LHCN-M2 (cell line): Measurements from ENCODE around the gene PLIN5. TPM values are rescaled to one million over a fixed set of nuclear protein-coding genes. Genes with fewer than 3 reads are reported as not detected.

Experiments used
- DNase-seq: peaks from one replicate; pipeline ENCODE4 v3.0.0-alpha.2; 2012; ENCODE audit warnings: low read depth
- total RNA-seq: library from RNA; depleted of rRNA; stranded (reverse); fragments of >200 nt; gene quantifications from 2 replicates; pipeline ENCODE4 v1.2.3, GENCODE V29; 2014

PLIN5 gene
- total RNA-seq, 1 experiment from 2014 or later, result 0.06 TPM

DNA sequence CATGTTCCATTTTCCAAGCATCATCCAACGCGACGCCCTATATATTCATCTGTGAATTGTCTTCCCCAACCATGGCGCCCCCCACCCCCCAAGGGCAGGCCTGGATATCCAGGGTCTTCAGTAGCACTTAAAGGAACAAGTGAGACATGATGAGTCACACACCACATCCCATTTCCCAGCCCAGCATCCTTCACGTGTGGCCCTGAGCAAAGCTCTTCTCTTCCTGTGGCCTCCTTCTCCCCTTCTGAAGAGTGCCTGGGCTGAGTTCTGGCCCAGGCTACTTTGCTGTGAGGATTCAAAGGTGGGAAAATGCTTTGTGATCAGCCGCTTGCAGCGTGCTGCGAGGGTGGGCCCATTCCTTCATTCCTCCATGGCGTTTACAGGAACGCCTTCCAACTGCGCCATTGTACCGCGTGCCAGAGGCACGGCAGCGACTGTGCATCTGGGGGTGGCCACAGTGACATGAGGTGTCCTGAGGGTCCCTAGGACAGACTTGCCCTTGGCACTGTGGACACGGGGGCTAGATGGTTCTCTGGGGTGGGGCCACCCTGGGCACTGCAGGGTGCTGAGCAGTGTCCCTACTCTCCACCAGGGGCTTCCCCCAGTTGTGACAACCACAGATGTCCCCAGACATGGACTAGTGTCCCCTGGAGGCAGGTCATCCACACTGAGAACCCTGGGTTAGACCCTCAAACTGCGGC, 28.4 kb downstream of the PLIN5 start:
- peak; percentile 71 for DNase-seq

DNA sequence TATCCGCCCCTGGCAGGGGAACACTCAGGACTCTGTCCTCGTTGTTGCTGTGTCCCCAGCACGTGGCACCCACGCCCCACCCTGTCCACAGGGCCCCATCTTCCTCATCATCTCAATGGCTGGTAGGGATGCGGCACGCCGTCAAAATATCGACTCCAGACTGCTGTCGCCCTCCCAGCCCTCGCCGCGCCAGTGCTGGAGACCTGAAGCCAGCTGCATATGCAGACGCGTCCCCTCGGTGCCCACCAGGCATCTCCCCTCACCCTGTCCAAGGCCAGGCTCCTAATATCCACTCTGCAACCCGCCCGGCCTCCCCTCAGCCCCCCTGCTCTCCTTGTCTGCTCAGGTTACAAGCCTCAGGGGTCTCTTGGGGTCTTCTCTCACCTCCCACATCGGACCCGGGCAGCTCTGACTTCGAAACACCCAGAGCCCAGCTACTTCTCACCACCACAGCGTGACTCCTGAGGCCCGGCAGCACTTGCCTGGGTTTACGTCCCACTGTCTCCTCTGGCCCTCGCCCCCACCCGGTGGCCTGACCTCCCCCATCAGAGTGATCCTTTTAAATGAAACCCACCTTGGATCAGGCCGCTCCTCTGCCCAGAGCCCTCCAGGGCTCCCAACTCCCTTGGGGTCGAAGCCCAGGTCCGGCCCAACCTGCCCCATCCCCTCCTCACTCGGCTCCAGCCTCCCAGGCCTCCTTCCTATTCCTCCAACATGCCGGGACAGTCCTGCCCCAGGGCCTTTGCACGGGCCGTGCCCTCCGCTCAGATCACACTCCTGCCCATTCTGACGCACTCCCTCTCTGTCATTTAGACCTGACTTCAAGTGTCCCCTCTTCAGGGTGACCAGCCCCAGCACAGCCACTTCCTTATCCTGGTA, 29.2 kb downstream of the PLIN5 start:
- no peak for DNase-seq

GRCh38 chr19:4504891-4505569, 30.0 kb downstream of the PLIN5 start:
- DNase-seq, result peak; percentile 19

DNA sequence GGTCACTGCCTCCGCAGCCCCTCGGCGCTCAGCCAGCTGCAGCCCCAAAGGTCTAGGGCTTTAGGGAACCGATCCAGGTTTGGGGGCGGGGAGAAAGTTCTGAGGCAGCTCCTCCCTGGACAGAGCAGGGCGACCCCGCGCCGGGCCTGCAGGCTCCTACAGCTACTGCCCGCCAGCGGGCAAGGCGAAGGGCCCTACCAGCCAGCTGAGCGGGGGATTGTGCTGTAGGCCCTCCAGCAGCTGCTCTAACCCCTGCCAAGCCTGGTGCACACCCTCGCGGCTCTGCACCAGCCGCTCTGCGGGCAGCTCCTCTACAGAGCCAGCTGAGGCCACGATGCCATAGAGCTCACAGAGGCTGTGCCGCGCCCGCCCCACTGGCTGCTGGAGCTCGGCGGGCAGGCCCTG, 30.7 kb downstream of the PLIN5 start:
- DNase-seq, result peak; percentile 24

DNA sequence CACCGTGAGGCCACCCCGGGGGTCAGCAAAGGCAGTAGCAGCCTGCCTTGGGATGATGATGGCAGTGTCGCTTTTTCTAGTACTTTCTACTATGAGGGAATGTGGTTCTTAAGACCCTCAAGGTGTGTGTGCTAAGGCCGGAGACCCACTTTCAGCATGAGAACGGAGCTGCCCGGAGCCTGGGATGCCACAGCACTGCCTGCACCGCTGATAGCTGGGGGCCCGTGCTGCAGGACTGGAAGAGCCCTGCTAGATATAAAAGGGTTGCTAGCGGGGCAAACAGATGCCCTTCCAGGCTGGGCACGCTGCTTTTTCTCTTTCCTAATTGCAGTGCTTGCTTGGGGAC, 31.2 kb downstream of the PLIN5 start:
- no peak for DNase-seq

DNA sequence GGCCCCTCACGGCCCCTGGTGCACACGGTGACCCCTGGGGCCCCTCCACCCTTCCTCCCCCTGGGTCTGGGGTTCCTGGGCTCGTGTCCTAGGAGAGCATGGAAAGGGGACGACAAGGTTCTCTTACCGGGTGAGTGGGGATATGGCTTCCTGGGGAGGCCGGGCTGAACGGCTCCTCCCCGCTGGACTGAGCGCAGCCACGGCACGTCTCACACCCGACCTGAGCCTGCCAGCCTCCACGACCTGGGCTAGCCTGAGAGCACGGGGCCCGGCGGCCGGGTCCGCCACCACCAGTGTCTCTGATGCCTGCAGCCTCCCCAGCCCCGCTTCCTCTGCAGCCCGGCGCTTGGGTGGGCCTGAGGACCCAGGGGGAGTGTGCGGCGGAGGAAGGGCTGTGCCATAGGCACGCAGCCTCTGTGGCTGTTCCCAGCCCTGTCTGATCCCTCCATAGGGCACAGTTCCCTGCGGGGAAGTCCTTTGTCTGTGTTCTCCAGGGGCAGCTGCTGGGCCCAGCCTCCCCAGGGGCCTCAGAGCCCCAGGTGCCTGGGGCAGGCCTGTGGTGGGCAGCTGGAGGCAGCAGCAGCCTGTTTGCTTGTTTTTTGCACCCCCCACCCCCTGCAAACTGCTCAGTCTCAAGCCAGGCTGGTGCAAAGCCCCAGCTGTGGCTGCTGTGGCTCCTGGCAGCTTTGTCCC, 31.7 kb downstream of the PLIN5 start:
- no peak for DNase-seq

DNA sequence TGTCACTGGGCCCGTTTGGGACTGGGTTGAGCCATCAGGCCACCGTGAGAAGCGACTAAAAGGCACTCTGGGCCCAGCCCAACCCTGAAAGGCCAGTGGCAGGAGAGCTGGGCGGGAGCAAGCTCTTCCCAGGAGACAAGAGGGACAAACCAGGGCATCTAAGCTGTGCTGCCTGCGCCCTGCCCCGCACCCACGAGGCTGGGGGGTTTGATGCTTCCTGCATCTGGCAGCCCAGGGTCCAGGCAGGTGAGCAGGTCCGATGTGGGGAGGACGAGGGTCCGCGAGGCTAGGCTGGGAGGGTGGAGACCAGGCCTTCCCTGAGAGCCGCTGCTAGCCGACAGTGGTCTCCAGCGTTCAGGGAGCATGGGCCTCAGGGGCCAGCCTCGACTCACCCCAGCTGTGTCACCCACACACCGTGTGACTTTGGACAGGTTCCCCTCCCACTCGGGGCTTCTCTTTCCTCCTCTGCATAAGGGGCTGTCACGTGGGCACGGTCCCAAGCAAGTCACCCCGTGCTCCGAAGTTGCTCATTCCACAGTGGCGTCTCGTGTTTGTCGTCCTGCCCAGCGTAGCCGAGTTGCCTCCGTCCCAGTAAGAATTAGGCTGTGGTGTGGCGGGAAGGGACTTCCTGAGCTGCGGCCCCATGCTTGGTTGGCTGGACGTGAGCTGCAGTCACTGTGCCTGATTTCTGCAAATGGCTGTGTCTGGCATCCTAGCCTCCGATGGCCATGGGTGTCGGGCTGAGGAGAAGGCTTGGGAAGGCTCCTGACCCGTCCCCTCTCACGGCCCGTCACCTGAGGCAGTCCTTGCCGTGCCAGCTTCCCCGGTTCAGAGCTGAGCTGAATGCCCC, 32.5 kb downstream of the PLIN5 start:
- no peak for DNase-seq

DNA sequence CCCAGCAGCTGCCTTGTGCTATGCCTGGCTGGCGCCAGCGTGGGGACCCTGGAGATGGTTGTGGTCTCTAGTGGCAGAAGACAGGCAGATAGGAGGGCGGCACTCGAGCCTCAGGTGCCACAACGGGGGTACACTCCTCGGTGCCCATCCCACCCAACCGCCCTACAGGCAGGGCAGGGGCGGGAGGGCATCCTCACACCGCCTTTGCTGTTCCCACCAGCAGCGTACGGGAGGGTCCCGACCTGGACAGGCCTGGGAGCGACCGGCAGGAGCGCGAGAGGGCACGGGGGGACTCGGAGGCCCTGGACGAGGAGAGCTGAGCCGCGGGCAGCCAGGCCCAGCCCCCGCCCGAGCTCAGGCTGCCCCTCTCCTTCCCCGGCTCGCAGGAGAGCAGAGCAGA, 33.3 kb downstream of the PLIN5 start:
- DNase-seq, result no peak

GRCh38 chr19:4500841-4501591, 34.0 kb downstream of the PLIN5 start:
- no peak for DNase-seq

DNA sequence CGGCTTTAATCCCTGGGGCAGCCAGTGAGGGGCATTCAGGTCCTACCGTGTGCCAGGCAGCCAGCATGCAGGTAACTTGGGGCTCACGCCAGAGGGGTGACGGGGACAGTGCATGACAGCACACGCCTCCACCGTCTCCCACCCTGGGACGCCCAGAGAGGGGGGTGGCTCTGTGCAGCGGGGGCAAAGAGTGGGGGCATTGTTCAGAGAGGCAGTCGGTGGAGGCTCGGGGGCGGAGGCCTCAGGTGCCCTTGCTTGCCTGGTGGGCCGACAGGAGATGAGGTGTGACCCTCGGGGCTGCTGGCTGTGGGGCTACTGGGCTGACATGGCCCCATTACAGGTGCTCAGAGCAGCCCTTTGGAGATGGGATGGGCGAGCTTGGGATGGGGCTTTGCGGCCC, 35.2 kb downstream of the PLIN5 start:
- no peak for DNase-seq

DNA sequence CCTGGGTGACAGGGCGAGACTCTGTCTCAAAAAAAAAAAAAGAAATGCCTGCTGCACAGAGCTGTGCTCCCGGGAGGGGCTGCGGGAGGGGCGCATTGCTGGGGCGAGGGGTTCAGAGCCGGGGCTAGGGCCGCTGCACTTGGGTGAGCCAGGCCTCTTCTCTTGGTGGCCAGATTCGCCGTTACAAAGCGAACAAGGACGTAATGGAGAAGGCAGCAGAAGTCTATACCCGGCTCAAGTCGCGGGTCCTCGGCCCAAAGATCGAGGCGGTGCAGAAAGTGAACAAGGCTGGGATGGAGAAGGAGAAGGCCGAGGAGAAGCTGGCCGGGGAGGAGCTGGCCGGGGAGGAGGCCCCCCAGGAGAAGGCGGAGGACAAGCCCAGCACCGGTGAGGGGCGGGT, 35.7 kb downstream of the PLIN5 start:
- no peak for DNase-seq

DNA sequence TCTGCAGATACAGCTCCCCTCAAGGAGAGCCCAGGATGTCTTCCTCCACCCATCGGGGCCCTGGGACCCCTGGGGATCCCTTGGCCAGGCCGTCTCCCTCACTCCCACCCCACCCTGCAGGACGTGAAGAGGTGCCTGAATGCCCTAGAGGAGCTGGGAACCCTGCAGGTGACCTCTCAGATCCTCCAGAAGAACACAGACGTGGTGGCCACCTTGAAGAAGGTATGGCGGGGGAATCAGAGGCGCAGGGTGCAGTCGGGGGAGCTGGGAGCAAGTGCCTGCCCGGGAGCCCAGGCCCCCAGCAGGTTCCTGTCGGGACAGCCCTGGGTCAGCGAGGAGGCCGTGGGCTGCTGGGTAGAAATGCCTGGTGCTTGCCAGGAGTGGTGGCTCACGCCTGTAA, 36.3 kb downstream of the PLIN5 start:
- DNase-seq, result no peak

DNA sequence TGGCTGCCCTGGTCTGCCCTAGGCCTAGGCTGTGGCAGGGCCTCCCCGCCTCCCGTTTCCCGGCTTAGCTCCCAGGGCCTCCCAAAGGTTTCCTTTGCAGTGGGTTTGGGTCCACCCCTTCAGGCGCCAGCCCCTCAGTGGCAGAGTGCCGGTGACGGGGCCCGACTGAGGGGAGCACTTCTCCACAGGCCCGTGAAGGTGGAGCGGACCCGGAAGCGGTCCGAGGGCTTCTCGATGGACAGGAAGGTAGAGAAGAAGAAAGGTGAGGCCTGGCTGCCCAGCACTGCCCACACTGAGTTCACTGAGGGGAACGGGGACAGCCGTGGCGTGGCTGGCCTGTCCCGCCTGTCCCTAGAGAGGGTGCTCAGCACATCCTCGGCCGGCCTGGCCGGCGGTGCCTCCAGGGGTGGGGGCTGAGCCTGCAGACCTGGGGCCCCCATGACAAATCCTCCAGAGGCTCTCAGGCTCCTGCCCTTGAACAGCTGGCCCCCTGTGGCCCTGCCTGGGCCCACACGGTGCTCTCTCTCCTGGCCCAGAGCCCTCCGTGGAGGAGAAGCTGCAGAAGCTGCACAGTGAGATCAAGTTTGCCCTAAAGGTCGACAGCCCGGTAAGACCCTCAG, 37.1 kb downstream of the PLIN5 start:
- DNase-seq, result no peak

DNA sequence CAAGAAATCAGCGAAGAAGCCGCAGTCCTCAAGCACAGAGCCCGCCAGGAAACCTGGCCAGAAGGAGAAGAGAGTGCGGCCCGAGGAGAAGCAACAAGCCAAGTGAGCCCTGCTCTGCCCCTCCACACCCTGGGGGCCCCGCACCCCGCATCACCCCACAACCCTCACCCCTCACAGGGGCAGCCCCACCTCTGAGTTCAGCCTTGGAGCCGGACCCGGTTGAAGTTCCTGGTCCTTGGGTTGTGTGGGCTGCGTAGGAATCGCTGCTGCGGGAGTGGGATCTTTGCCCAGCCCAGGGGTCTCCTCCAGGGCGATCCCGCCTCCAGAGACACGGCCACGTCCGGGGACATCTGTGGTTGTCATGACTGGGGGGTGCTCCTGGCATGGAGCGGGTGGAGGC, 38.7 kb downstream of the PLIN5 start:
- no peak for DNase-seq

GRCh38 chr19:4495471-4495870, 39.6 kb downstream of the PLIN5 start:
- DNase-seq, result no peak

DNA sequence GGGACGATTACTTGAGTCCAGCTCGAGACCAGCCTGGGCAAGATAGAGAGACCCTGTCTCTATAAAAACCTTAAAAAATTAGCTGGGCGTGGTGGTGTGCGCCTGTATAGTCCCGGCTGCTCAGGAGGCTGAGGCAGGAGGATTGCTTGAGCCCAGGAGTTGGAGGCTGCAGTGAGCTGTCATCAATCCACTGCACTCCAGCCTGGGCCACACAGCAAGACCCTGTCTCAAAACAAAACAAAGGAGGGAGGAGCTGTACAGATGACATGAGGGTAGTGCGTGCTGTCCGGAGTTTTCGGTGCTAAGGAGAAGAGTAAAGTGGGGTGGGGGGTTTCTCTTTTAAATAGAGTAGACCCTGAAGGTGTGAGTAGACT, 40.3 kb downstream of the PLIN5 start:
- DNase-seq, result no peak

GRCh38 chr19:4493929-4494690, 40.9 kb downstream of the PLIN5 start:
- DNase-seq, result no peak

DNA sequence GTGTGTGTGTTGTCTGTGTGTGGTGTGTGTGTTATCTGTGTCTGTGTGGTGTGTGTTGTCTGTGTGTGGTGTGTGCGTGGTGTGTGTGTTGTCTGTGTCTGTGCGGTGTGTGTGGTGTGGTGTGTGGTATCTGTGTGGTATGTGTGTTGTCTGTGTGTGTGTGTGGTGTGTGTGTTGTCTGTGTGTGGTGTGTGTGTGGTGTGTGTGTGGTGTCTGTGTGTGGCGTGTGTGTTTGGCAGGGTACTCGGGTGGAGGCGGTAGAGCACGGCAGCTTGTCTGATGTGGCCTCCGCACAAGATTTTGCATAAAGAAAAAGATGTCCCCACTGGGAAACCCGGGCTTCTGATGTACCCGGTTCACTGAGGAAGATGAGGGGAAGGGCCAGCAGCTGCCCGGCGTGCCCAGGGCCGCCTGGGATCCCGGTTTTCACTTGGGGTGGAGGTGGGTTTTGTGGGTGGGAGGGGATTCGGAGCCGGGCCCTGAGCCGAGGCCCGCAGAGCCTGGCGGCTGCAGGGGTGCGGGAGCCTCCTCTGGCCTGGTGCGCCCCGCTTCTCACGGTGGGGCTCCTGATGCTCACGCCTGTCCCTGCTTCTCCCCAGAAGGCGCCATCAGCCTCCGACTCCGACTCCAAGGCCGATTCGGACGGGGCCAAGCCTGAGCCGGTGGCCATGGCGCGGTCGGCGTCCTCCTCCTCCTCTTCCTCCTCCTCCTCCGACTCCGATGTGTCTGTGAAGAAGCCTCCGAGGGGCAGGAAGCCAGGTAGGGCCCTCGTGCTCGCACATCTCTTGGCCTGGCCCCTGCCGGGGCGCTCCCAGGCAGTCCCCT, 41.7 kb downstream of the PLIN5 start:
- DNase-seq, result no peak
